Calu3 (cell line): Measurements from ENCODE around the gene CHRNB2. TPM values are rescaled to one million over a fixed set of nuclear protein-coding genes. Genes with fewer than 3 reads are reported as not detected.
A peak's percentile ranks its signal among the peaks of the same experiment; 100 is the strongest.

Source experiments
- BruUV-seq: library from RNA; stranded (reverse); fragments of 400-500 nt; replicated peaks from 2 replicates; lab custom pipeline; 2021; lab: Mats Ljungman, UMichigan
- CTCF ChIA-PET: fragments of 300-600 bp; sonication (Branson Sonifier 250); formaldehyde crosslinking; loops from one replicate; lab custom pipeline; 2022; ENCODE audit warnings: antibody characterized with exemption; lab: Charles Lee
- DNase-seq: peaks from one replicate; pipeline ENCODE4 v3.0.0; 2022
- H3K27ac Mint-ChIP-seq: one replicate; pipeline ENCODE4 v1.8.0; 2022; ENCODE audit warnings: mixed read lengths; ENCODE audit not compliant: unreplicated experiment
- H3K27me3 Mint-ChIP-seq: one replicate; pipeline ENCODE4 v1.8.0; 2022; ENCODE audit warnings: mixed read lengths; ENCODE audit not compliant: unreplicated experiment
- H3K36me3 Mint-ChIP-seq: one replicate; pipeline ENCODE4 v1.8.0; 2022; ENCODE audit warnings: mild to moderate bottlenecking, moderate library complexity, mixed read lengths; ENCODE audit not compliant: insufficient read depth, unreplicated experiment
- H3K4me1 Mint-ChIP-seq: one replicate; pipeline ENCODE4 v1.8.0; 2022; ENCODE audit warnings: mild to moderate bottlenecking, low read depth, mixed read lengths; ENCODE audit not compliant: unreplicated experiment
- H3K4me3 Mint-ChIP-seq: one replicate; pipeline ENCODE4 v1.8.0; 2022; ENCODE audit warnings: mild to moderate bottlenecking, low read depth, moderate library complexity, mixed read lengths; ENCODE audit not compliant: unreplicated experiment
- H3K9me3 Mint-ChIP-seq: one replicate; pipeline ENCODE4 v1.8.0; 2022; ENCODE audit warnings: low read depth, mixed read lengths; ENCODE audit not compliant: unreplicated experiment
- intact Hi-C: fragments of 100-400 bp; cut with micrococcal nuclease; formaldehyde crosslinking; loops from one replicate; pipeline ENCODE4 v1.10.0; 2022; ENCODE audit not compliant: unreplicated experiment
- total RNA-seq: library from RNA; stranded (reverse); gene quantifications from 2 replicates; pipeline ENCODE4 v1.2.3, GENCODE V29; 2022
- TF ChIP-seq, protein P1 (sequence below): fragments of 200-600 bp; IDR thresholded peaks from one replicate; pipeline ENCODE4 v1.8.0; 2022; ENCODE audit warnings: antibody characterized with exemption; ENCODE audit not compliant: unreplicated experiment

CHRNB2 gene
- total RNA-seq, 1 experiment from 2014 or later = 0.07 TPM

- TF ChIP-seq, protein P1, sequence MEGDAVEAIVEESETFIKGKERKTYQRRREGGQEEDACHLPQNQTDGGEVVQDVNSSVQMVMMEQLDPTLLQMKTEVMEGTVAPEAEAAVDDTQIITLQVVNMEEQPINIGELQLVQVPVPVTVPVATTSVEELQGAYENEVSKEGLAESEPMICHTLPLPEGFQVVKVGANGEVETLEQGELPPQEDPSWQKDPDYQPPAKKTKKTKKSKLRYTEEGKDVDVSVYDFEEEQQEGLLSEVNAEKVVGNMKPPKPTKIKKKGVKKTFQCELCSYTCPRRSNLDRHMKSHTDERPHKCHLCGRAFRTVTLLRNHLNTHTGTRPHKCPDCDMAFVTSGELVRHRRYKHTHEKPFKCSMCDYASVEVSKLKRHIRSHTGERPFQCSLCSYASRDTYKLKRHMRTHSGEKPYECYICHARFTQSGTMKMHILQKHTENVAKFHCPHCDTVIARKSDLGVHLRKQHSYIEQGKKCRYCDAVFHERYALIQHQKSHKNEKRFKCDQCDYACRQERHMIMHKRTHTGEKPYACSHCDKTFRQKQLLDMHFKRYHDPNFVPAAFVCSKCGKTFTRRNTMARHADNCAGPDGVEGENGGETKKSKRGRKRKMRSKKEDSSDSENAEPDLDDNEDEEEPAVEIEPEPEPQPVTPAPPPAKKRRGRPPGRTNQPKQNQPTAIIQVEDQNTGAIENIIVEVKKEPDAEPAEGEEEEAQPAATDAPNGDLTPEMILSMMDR = no peak
- Mint-ChIP-seq H3K9me3 (peaks cover 5% of the 10 kb centered on the region), H3K27ac (peak overlapping the region; percentile 97), H3K4me3 (peak overlapping the region; percentile 85), H3K36me3 (peaks cover 31% of the 10 kb centered on the region), H3K27me3 (peaks cover 11% of the 10 kb centered on the region), H3K4me1 (peaks cover 22% of the 10 kb centered on the region)
- intact Hi-C loops = no loop called here
- BruUV-seq = no TSS peak
- CTCF ChIA-PET = no interaction called here
- peak; percentile 92 for DNase-seq
Measured at GRCh38 chr1:154627257-154628120, 59.9 kb downstream of the CHRNB2 start.

DNA sequence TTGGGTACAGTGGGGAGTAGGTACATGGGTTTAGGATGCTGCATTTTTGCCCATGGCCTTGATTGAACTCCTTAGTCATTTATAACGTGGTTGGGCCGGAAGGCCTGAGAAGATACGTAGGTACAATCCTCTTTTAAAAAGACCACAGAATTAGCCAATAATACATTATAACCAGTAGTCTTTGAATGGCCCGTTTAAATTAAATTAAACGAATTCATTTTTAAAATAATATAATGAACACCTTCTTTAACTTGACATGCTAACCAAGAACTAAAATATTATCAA lies 60.5 kb downstream of the CHRNB2 start:
- TSS peak; percentile 95 for BruUV-seq
- H3K4me3 Mint-ChIP-seq = peak overlapping the region; percentile 85
- H3K9me3 Mint-ChIP-seq = peaks cover 5% of the 10 kb centered on the region
- peaks cover 28% of the 10 kb centered on the region for H3K36me3 Mint-ChIP-seq
- intact Hi-C loops = no loop called here
- no peak for DNase-seq
- peaks cover 18% of the 10 kb centered on the region for H3K4me1 Mint-ChIP-seq
- TF ChIP-seq, protein P1 = no peak
- CTCF ChIA-PET = no interaction called here
- peaks cover 16% of the 10 kb centered on the region for H3K27me3 Mint-ChIP-seq
- H3K27ac Mint-ChIP-seq = peak overlapping the region; percentile 97

GRCh38 chr1:154629061-154629674 lies 61.6 kb downstream of the CHRNB2 start:
- H3K27me3 Mint-ChIP-seq = peaks cover 17% of the 10 kb centered on the region
- no peak overlapping the region for H3K4me3 Mint-ChIP-seq
- H3K9me3 Mint-ChIP-seq = peaks cover 5% of the 10 kb centered on the region
- CTCF ChIA-PET = interaction anchor here (0.6 kb wide), 1 partner anchor 101 kb away, joined by 3 read pairs; no protein-coding TSS in a partner anchor
- BruUV-seq = no TSS peak
- H3K36me3 Mint-ChIP-seq = peaks cover 22% of the 10 kb centered on the region
- peak overlapping the region; percentile 6 for H3K27ac Mint-ChIP-seq
- peaks cover 10% of the 10 kb centered on the region for H3K4me1 Mint-ChIP-seq
- DNase-seq = no peak
- intact Hi-C loops = no loop called here
- TF ChIP-seq, protein P1 = no peak

Other genes starting within 250 kb of the CHRNB2 start
- not detected in 2 replicates for gene AQP10, start 246.7 kb upstream of the CHRNB2 start, total RNA-seq
- gene ATP8B2, start 242.3 kb upstream of the CHRNB2 start, total RNA-seq = 9.1 and 9.9 TPM in 2 replicates
- 5.0 and 8.3 TPM in 2 replicates for gene IL6R, start 162.4 kb upstream of the CHRNB2 start, total RNA-seq
- gene TDRD10, start 65.6 kb upstream of the CHRNB2 start, total RNA-seq = not detected in 2 replicates
- not detected in 2 replicates for gene SHE, start 65.4 kb upstream of the CHRNB2 start, total RNA-seq
- gene UBE2Q1, start 9.1 kb upstream of the CHRNB2 start, total RNA-seq = 96.7 and 108 TPM in 2 replicates
- 298 and 388 TPM in 2 replicates for gene ADAR, start 40.4 kb downstream of the CHRNB2 start, total RNA-seq